ENCODE results near the gene PTPRN2.
"Not testable (repeated sequence)": the region's sequence is repeated elsewhere in the genome, so short reads cannot be mapped to it uniquely, and the experiment has no call there.

PTPRN2 gene

DNA sequence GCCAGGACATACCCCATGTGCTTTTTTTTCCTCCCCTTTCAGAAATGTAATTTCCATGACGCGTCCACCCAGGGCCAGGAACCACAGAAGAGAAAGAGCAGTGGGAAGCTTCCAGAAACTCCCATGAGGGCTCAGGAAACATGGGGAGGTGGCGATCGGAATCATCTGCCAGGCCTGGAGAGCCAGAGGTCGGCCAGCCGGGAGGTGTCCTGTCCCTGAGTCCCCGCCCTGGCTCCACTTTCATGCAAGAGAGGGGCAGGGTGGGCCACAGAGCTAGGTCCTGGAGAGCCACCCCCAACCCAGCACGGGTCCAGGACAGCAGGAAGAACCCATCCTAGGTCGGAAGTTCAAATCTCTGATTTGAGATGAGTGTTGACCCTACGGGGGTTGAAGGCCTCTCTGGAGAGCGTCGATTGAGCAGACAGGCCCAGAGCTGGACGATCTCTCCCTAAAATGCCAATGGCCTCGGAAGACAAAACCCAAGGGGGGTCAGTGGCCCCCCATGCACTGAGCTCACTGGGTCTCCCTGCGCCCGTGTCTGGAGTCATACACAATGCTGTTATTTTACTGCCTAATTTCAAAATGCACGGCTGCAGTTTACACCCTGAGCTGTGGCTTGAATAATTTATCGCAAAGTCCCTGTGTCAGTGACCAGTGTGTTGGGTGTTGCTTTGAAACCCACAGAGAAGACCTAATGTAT lies 594.1 kb downstream of the PTPRN2 start:
- DNase-seq (ENCODE audit: low spot score), result no peak

DNA sequence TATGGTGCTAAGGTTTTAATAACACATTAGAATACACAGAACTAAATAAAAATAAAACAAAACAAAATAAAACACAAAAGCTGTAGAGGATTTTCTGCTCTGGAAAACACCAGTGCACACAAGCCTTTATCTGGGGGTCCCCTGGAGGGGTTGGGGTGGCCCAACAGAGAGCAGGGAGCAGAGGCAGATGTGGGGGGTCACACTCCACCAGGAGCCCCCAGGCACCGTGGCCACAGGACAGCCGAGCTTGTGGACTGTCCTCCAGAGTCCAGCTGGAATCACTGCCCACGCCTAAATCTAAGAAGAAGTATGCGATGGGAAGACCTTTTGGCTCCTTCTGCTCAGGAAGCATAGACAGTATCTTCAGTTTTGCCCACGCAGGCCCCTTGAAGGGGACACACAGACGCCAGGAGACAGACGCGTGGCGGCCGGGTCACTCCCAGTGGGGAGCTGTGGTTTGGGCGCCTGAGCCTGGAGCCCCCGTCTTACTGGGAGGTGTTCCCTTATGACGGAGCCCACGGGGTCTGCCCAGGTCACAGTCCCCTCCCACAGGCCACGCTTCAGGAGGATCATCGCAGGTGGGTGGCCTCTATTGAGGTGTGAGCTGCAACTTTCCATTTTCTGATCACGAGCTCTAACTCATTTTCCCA lies 595.0 kb downstream of the PTPRN2 start:
- no peak for DNase-seq (ENCODE audit: low spot score)

DNA sequence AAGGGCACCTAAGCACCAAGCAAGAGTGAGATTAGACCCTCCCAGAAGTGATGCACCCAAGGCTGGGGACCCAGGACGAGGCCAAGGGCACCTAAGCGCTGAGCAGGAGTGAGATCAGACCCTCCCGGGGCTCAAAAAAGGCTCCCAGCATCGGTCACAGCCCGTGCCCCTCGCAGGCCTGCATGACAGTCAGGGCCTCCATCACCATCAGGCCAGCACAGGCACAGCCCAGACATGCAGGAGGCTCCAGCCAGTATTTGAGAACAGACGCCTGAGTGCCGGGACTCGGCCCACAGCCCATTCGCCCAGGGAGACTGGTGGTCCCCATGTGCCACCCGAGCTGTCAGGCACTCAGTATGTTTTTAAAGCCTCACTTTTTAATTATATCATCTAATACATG lies 595.9 kb downstream of the PTPRN2 start:
- DNase-seq (ENCODE audit: low spot score), result no peak

DNA sequence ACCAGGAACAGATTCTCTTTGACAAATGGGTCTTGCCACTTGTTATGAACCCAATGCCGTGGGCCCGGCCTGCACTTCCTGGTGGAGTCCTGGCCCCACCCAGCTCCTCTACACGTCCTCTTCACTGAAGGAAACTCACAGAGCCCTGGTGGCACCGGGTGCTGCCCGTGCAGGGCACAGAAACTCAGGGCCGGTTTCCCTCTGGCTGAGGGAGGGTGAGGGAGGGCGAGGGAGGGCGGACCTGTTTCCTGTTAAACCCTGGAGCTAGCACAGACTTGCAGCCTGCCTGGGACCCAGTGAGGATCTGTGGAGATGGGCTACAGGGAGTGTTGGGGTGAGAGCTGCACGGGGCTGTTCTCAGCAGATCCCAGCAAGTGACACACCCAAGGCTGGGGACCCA lies 596.3 kb downstream of the PTPRN2 start:
- DNase-seq (ENCODE audit: low spot score), result no peak

DNA sequence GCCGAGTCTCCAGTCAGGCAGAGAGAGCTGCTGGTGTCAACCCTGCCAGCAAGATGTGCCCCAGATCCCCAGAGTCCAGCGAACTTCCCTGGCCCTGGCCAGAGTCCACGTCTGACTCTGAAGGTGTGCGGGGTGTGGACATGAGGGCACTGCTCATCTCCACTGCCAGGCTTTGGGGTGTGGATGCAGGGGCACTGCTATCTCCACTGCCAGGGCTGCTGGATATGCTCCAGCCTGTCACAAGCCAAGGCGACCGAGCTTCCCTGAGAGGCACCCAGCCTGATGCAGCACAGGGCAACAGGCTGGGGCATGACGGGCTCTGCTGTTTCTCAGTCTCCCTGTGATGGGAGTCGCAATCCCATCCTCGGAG lies 596.8 kb downstream of the PTPRN2 start:
- DNase-seq (ENCODE audit: low spot score), result no peak

DNA sequence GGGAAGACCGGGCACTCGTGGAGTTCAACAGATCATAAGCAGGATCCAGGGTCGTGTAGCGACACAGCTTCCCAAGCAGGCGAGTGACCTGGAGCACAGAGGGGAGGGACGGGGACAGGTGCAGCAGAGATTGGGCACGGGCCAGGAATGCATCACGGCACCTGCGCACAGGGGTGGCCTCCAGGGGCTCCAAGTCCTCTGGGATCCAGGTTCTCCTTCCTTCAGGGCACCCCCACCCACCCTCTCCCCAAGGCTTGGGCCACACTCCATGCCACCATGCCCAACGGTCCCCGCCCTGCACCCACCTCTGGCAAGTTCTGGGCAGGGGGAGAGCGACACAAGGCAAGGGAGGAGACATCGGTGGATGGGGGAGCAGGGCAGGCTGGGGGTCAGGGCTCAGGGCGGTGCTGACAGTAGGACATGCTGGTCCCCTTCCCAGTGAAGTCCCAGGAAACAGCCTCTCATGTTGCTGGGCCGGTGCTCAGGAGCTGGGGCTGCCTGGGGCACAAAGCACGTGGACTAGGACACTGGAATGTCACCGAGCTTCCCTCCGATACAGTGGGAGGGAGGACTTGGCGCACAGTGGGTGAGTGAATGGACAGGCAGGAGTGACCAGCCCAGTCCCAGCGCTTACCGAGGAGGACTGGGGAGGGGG lies 597.3 kb downstream of the PTPRN2 start:
- DNase-seq (ENCODE audit: low spot score), result no peak

DNA sequence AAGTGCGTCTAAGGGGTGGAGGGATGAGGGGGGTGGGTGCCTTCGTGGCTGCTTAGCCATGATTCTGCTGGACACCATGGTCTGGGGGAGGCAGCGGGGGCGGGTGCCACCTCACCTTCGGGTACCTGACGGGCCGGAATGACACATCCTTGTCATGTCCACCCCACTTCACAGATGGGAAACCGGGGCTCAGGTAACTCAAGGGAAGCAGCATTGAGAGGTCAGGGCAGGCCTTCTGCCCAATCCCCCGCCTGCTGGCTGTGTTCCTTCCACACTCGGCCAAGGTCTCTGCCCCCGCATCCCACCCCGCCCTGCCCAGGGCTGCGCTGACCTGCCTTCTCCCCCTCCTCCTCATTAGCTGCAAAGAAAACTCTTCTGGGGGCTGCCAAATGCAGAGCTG lies 598.0 kb downstream of the PTPRN2 start:
- DNase-seq (ENCODE audit: low spot score), result no peak

DNA sequence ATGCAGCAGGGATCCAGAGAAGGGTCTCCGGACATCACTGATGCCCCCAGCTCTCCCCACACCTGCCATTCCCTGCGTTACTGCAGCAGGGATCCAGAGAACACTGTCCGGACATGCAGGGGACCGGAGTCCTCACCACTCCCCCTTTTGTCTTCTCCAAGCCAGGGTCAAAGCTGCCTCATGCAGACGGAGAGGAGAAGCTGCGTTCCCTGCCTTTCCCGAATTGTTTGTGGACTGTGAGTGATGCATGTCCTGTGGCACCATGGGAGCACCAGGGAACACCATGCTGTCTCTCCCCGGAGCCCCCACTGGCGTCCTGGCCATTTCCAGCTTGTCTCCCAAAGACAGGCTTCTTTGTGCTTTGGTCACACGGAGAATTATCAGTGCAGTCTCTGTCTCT lies 599.7 kb downstream of the PTPRN2 start:
- no peak for DNase-seq (ENCODE audit: low spot score)

DNA sequence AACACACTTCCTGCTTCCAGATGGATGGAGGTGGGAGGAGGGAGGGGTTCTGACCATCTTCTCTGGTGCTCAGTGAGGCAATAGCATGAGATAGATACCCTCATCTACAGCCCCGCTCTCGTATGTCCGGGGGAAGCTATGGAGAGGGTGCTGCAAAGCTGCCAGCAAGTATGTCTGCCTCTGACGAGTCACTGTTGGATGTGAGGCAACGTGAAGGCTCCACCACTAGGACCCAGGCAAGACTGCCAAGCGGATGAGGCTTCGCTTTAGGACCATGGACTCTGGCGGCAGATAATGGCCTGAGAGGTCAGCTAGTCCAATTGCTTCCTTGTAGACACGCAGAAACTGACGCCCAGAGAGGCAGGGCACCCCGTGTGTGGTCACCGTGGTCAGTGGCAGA lies 601.6 kb downstream of the PTPRN2 start:
- DNase-seq (ENCODE audit: low spot score), result no peak

DNA sequence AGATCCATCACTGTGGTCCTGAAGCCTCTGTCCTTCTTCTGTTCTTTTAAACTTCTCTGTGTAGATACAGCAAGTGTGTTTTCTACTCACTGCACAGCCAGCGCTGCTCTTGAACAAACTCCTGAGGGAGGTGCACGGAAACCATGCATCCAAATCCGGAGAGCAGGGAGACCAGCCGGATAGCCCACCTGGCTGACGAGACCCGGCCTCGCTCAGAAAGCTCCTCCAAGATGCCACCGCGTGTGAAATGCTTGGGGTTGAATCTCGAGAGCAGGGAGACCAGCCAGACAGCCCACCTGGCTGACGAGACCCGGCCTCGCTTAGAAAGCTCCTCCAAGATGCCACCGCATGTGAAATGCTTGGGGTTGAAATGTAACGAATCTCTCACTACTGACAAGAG lies 602.0 kb downstream of the PTPRN2 start:
- DNase-seq (ENCODE audit: low spot score), result no peak

DNA sequence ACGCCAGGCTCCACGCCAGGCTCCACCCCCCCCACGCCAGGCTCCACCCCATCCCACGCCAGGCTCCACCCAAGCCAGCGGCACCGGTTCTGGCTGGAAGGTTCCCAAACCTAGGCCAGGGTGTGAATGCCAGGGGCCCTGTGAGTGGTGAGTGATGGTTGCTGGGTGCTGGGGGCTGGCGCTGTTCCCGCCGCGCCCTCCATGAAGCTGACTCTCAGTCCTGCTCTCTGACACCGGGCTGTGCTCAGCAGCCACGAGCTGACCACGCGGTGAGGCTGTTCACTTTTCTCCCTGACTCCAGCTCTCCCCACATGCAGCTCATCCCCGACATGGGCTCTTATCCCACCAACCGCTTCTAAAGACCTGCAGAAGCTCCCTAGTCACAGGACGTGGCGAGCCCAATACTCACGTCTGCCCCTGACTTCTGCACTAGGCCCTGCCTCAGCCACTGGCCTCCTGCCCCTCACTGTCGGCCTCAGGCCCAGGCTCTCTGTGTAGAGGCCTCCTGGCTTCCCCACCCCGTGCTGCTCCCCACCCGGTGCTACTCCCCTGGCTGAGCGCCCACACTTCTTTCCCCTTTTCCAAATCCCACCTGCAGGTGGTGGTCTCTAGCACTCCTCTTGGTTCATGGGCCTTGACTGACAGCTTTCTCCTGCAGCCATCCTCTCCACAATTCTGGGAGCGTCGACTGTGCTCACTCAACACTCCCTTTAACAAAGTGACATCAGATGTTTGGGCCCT lies 603.0 kb downstream of the PTPRN2 start:
- no peak for DNase-seq (ENCODE audit: low spot score)

DNA sequence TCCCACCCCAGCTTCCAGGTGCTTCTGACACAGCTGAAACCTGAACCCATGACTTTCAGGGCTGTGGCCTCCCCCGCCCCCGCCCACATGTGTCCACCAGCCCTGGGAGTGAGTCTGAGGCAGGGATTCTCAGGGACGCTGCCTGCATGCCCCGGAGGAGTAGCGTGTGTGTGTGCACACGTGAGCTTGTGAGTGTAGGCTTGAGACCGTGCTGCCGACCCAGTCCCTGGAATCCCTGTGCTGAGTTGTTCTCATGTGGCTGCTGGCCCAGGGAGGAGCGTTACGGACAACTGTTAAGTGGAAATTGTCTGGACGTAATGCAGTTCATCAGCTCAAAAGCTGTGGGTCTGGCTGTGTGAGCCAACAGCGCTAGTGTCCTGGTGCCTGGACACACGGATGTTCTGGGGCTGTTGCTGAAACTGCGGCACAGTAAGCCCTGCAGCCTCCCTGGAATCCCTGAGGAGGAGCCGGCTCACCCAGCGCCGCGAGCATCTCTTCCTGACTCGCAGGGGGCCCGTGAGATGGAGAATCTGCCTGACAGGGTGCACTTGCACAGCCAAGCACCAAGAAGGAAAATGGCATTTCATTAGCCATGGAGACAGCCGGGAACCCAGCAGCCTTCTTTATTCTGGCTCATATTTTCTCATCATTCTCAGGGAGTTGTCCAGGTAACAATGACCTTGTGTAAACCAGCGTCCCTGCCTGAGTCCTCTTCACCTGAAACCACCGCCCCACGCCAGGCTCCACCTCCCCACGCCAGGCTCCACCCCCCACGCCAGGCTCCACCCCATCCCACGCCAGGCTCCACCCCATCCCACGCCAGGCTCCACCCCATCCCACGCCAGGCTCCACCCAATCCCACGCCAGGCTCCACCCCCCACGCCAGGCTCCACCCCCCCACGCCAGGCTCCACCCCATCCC lies 603.9 kb downstream of the PTPRN2 start:
- no peak for DNase-seq (ENCODE audit: low spot score)

DNA sequence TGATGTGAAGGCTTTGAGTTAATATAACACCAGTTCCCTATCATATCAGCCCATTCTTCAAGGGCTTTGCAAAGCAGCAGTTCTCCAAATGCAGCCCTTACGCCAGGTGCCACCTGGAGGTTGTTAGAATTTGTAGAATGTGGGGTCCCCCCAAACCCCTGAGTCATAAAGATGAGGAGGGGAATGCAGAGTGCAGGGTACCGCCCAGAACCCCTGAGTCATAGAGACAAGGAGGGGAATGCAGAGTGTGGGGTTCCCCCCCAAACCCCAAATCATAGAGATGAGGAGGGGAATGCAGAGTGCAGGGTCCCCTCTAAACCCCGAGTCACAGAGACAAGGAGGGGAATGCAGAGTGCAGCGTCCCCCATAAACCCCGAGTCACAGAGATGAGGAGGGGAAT lies 605.8 kb downstream of the PTPRN2 start:
- DNase-seq (ENCODE audit: low spot score), result no peak

DNA sequence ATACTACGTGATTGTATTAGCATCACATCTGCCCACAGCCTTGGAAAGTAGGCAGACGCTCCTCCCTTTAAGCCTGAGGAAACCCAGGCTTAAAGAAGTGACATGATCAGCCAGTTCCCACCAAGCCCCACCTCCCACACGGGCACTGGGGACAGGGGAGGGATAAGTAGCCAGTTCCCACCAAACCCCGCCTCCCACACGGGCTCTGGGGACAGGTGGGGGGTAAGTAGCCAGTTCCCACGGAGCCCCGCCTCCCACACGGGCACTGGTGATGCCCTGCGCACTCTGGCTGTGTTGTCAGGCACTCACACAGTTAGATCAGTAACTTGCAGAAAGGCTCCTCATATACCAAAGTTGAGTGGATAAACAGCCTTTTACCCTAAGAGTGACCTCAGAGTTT lies 606.8 kb downstream of the PTPRN2 start:
- DNase-seq (ENCODE audit: low spot score), result no peak

DNA sequence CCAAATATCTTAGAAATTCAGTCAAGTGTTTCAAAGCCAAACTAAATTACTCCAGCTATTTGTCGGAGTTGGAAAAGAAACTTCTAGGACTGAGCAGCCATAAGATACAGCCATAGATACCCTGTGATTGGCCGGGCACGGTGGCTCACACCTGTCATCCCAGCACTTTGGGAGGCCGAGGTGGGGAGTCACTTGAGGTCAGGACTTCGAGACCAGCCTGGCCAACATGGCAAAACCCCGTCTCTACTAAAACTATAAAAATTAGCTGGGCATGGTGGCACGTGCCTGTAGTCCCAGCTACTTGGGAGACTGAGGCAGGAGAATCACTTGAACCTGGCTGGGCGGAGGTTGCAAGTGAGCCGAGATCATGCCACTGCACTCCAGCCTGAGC lies 607.3 kb downstream of the PTPRN2 start:
- DNase-seq (ENCODE audit: low spot score), result not testable (repeated sequence)

DNA sequence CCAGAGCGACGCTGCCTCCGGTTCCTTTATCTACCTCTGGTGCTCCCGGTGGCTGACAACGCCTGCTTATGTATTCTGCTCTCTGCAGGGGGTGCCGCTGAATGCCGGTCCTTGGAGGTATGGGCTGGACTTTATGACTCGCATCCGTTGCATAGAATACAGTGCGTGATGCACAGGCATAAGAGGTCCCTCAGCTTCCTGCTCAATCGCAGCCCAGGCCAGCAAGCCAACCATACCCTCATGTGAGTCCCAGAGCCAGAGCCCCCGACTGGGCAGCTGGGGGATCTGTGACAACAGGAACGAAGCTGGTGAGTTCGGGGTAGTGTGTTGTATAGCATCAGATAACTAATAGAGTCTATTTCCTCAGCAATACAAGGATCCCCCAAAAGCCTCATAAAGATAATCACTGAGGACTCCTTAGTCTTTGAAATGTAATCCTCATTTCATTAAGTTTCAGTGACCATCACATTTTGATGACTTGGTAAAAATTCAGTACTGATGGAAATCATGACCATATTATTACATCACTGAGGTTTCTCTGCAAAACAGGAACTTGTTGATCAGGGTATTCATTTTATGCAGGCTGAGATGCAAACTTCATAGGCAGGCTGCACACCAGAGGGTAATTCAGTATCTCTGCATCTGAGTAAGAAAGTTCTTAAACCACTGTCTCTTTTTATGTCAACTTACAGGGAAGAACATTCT lies 607.8 kb downstream of the PTPRN2 start:
- no peak for DNase-seq (ENCODE audit: low spot score)

DNA sequence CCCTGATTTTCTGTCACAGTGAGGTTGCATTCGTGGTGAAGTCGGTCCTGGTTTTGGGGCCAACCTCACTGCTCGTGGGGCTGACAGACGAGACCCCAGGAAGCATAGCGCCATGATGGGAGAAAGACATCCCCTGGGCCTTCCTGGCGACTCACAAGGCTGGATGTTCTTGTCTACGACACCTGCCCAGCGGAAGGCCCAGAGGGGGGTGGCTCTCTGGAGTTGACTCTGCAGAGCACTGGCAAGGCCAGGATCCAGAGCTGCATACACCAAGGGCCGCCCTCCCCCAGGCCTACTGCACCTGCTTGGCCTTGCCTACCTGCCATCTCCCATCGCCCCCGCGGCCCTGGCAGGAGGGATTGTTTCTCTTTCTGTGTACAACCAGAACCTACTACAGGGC lies 608.9 kb downstream of the PTPRN2 start:
- DNase-seq (ENCODE audit: low spot score), result no peak

DNA sequence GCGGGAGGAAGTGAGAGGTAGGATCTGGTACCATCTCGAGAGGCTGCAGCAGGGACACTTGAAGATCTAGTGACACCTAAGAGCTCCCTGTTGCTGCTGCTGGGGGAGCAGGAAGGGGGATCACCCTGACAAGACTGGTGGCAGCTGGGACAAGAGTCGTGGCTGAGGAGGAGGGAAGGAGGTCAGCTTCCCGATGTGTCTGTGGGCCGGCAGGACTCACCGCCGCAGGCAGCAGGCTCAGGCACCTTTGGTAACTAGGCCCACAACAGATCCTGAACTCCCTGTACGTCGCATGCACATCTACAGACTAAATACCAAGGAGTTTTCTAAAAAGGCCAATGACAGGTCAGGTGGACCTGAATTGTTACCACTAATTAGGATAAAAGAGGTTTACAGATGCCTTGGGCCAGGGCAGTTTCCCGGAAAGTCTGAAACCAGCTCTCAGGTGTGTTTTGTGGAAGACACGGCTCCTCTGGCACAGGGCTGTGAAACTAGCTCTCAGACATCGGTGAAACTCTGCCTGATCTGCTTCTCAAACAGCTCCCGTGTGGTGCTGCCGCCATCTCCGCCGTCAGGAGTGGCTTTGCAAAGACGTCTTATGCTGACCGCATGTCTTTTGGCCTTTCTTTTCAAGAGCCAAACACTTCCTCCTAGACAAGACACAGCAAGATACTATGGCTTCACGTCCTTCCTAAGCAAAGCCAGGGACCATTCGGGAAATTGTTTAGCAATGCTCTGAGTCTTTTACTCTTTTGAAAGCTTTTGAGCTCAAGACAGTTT lies 609.7 kb downstream of the PTPRN2 start:
- no peak for DNase-seq (ENCODE audit: low spot score)

DNA sequence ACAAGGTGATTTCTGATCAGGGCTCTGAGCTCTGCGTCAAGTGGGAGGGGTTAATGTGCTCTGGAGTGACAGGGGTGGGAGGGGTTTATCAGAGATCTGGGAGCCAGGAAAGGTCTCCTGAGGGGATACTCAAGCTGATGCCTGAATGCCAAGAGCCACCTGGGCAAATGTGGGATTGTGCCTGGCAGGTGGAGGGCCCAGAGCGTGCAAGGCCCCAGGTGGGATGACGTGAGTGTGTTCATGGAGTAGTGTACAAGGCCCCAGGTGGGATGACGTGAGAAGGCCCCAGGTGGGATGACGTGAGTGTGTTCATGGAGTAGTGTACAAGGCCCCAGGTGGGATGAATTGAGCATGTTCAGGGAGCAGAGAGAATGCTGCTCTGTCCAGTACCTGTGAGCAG lies 610.3 kb downstream of the PTPRN2 start:
- no peak for DNase-seq (ENCODE audit: low spot score)

DNA sequence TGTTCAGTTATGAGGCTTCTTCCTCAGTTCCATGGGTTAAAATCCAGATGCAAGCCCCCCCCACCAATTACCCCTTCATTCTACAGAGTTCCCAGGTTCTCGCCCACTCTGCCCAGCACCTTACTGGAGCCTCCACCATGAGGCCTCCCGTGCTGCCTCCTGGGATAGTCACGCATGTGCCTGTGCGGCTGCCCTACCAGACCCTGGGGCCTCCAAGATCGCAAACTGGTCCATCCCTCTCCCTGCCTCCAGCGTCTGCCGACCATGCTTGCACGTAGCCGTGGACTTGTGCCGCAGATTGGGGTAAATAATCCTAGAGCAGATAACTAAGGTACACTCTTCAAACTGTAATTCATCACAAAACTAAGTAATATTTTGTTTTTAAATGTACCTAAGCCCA lies 611.2 kb downstream of the PTPRN2 start:
- no peak for DNase-seq (ENCODE audit: low spot score)

Measured in SW480 (cell line).